Activated naive CD4-positive, alpha-beta T cell treated with anti-CD3 and anti-CD28 coated beads for 36 hours (primary cell): ENCODE data around the gene ABCG4. TPM values are rescaled to one million over a fixed set of nuclear protein-coding genes. Genes with fewer than 3 reads are reported as not detected.

Experiments
- CTCF ChIA-PET: fragments of 350-600 bp; sonication (Branson Sonifier 250); formaldehyde crosslinking; loops from one replicate; lab custom pipeline; 2021; ENCODE audit warnings: antibody characterized with exemption; lab: Charles Lee
- DNase-seq: peaks from one replicate; pipeline ENCODE4 v3.0.0-alpha.2; 2020
- H3K27ac Mint-ChIP-seq: one replicate; pipeline ENCODE4 v1.8.0; 2021; ENCODE audit warnings: mild to moderate bottlenecking, mixed read lengths
- H3K27me3 Mint-ChIP-seq: one replicate; pipeline ENCODE4 v1.8.0; 2021; ENCODE audit warnings: low read depth, mixed read lengths
- H3K36me3 Mint-ChIP-seq: one replicate; pipeline ENCODE4 v1.8.0; 2021; ENCODE audit warnings: low read depth, mixed read lengths
- H3K4me1 Mint-ChIP-seq: one replicate; pipeline ENCODE4 v1.8.0; 2021; ENCODE audit warnings: low read depth, mixed read lengths
- H3K4me3 Mint-ChIP-seq: one replicate; pipeline ENCODE4 v1.8.0; 2021; ENCODE audit warnings: mild to moderate bottlenecking, moderate library complexity, mixed read lengths
- H3K9me3 Mint-ChIP-seq: one replicate; pipeline ENCODE4 v1.8.0; 2021; ENCODE audit warnings: mixed read lengths
- intact Hi-C: fragments of 100-400 bp; cut with micrococcal nuclease; formaldehyde crosslinking; loops from one replicate; pipeline ENCODE4 v1.15.1; 2023
- total RNA-seq, 2 experiments: library from RNA; stranded (reverse); gene quantifications; one replicate each; pipeline ENCODE4 v1.2.3, GENCODE V29; 2021

Gene ABCG4
- total RNA-seq, 2 experiments from 2014 or later: 0.12 to 0.31 TPM

DNA sequence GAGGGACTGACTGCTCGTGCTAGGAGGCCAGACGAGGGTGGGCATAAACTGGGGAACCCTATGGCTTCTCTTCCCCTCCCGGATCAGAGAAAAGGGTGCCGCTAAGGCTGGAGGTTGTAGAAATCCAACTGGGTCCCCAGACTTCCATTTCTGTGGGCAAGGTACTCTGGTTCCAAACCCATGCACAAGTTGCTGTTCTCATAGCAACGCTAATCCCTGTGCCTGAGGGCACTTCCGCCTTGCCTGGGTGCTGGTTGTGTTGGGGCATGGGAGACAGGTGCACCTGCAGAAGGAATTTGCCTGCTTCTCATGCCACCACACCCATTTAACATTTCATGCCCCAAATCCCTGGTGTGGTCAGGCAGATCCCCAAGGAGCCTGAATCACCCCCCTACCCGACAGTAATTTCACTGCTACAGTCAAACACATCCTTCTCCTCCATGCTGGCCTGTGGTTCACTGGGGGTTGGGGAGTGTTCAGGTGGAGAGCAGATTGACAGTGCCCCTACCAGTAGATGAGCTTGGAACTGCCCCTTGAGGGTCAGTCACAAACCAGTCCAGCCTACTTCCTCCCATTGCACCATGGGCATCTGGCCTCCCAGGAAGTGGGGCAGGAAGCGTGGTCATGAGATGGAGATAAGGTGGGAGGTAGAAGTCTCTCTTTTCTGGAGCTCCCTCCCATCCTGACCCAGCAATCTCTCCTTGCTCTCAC lies 40.6 kb upstream of the ABCG4 start:
- H3K4me3 Mint-ChIP-seq: peak overlapping the region; percentile 93
- no peaks in the 10 kb centered on the region for H3K9me3 Mint-ChIP-seq
- peak overlapping the region; percentile 88 for H3K27ac Mint-ChIP-seq
- H3K36me3 Mint-ChIP-seq: peaks cover 8% of the 10 kb centered on the region
- H3K27me3 Mint-ChIP-seq: no peaks in the 10 kb centered on the region
- peaks cover 40% of the 10 kb centered on the region for H3K4me1 Mint-ChIP-seq
- peak; percentile 61 for DNase-seq
- CTCF ChIA-PET: interaction anchor here (0.5 to 1.9 kb wide), 6 partner anchors 9 to 230 kb away, joined by 3 to 7 read pairs (median 4); no protein-coding TSS in a partner anchor
- intact Hi-C loops: loop anchor here (10.0 kb wide), 1 partner anchor 884 kb away; the partner anchor contains the start of gene JAML

DNA sequence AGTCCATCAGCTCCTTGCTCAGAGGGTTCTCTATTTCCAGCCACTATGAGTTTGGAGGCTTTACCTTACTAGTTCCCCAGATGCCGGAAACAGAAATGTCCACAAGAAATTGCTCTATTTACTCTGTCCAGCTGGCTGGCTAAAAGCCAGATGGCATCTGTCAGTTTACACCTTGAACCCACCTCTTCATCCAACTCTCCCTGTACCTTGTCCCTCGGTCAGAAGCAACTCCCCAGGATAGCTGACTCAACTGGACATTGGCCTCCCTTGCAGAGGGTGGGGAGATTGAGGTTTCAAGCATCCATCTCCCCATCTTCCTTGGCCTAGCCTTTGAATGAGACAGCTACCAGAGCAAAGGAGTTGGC lies 40.0 kb upstream of the ABCG4 start:
- peaks cover 42% of the 10 kb centered on the region for H3K4me1 Mint-ChIP-seq

DNA sequence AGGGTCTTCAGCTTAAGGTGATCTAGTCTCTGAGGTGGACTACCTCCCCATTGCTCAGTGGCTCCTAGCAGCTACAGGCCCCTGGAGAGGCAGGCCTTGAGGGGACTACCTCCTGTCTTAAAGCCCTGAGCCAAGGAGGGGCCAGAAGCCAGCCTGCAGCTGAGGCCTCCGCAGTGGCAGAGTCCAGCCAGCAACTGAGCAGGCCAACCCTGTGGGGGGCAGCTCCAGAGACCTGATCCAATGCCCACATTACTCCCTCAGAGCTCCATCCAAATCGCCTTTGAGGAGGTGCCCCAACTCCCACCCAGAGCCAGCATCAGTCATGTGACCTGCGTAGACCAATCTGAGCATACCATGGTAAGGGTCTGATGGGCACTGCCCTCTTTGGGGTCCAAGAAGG lies 39.0 kb upstream of the ABCG4 start:
- Mint-ChIP-seq H3K4me1 (peaks cover 44% of the 10 kb centered on the region), H3K9me3 (no peaks in the 10 kb centered on the region), H3K4me3 (no peak overlapping the region), H3K36me3 (peaks cover 13% of the 10 kb centered on the region), H3K27ac (peak overlapping the region; percentile 37), H3K27me3 (no peaks in the 10 kb centered on the region)
- CTCF ChIA-PET: interaction anchor here (0.5 to 1.9 kb wide), 10 partner anchors 10 to 213 kb away, joined by 3 to 7 read pairs (median 3); a partner anchor contains a TSS
- intact Hi-C loops: loop anchor here (10.0 kb wide), 1 partner anchor 885 kb away; the partner anchor contains the start of gene JAML
- DNase-seq: no peak

More for the DNA sequence above, 40.0 kb upstream of the ABCG4 start:
- Mint-ChIP-seq H3K27me3 (no peaks in the 10 kb centered on the region), H3K9me3 (no peaks in the 10 kb centered on the region), H3K36me3 (peaks cover 9% of the 10 kb centered on the region), H3K4me3 (peak overlapping the region; percentile 93), H3K27ac (peak overlapping the region; percentile 88)
- CTCF ChIA-PET: interaction anchor here (0.5 to 1.9 kb wide), 10 partner anchors 9 to 230 kb away, joined by 3 to 7 read pairs (median 4); a partner anchor contains a TSS
- intact Hi-C loops: loop anchor here (10.0 kb wide), 1 partner anchor 884 kb away; the partner anchor contains the start of gene JAML
- no peak for DNase-seq

- CTCF ChIA-PET: interaction anchor here (0.9 to 1.8 kb wide), 3 partner anchors 13 to 213 kb away, joined by 3 to 6 read pairs (median 3); no protein-coding TSS in a partner anchor
- intact Hi-C loops: no loop called here
- Mint-ChIP-seq H3K36me3 (peaks cover 17% of the 10 kb centered on the region), H3K9me3 (no peaks in the 10 kb centered on the region), H3K4me1 (peaks cover 50% of the 10 kb centered on the region), H3K4me3 (no peak overlapping the region), H3K27me3 (no peaks in the 10 kb centered on the region), H3K27ac (peak overlapping the region; percentile 23)
- DNase-seq: no peak
Measured at GRCh38 chr11:119110439-119110838, 38.4 kb upstream of the ABCG4 start.

DNA sequence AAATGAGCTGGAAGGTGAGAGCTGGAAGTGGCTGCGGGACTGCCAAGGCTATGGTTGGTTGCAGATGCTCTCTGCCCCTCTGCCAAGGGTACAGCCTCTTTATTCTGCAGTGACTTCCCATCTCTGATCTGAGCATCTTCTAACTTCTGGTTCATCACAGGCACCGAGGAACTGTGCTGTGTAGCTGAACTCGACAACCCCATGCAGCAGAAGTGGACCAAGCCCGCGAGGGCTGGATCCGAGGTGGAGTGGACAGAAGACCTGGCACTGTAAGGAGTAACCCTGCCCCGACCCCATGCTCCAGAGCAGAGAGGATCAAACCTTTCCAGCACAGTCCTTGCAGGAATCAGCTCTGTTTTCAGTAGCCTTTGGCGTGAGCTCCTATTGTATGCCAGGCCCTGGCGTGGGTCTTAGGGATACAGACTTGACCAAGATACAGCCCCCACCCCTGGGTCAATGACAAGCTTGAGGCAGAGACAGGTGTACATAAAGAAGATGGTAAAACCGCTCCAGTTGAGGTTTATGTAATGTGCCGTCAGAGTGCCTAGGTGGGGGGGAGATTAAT lies 37.4 kb upstream of the ABCG4 start:
- intact Hi-C loops: no loop called here
- Mint-ChIP-seq H3K27me3 (no peaks in the 10 kb centered on the region), H3K9me3 (no peaks in the 10 kb centered on the region), H3K4me1 (peaks cover 50% of the 10 kb centered on the region), H3K4me3 (no peak overlapping the region), H3K27ac (no peak overlapping the region), H3K36me3 (peaks cover 25% of the 10 kb centered on the region)
- no peak for DNase-seq
- CTCF ChIA-PET: interaction anchor here (1.2 kb wide), 1 partner anchor 81 kb away, joined by 4 read pairs; the partner anchor contains the start of gene SLC37A4

GRCh38 chr11:119112314-119113020 lies 36.4 kb upstream of the ABCG4 start:
- Mint-ChIP-seq H3K4me3 (no peak overlapping the region), H3K4me1 (peaks cover 48% of the 10 kb centered on the region), H3K9me3 (no peaks in the 10 kb centered on the region), H3K27me3 (no peaks in the 10 kb centered on the region), H3K36me3 (peaks cover 31% of the 10 kb centered on the region), H3K27ac (peak overlapping the region; percentile 0)
- intact Hi-C loops: no loop called here
- CTCF ChIA-PET: interaction anchor here (0.6 to 1.2 kb wide), 2 partner anchors 82 to 105 kb away, joined by 3 to 4 read pairs; partner anchors contain the start of gene SLC37A4
- no peak for DNase-seq

DNA sequence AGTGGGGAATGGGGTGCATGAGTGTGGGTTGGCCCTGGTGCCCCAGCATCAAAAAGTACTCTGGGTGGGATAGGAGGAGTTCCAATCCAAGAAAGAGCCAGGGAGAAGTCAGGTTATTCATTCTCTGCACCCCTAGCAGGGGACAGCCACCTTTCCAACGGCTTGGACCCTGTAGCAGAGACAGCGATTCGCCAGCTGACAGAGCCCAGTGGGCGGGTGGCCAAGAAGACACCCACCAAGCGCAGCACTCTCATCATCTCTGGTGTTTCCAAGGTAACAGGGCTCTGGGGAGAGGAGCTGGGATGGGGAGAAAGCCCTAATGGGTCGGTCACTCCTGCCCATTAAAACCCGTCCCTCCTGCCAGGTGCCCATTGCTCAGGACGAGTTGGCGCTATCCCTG lies 35.1 kb upstream of the ABCG4 start:
- CTCF ChIA-PET: no interaction called here
- no peak for DNase-seq
- H3K9me3 Mint-ChIP-seq: no peaks in the 10 kb centered on the region
- peak overlapping the region; percentile 96 for H3K27ac Mint-ChIP-seq
- no peaks in the 10 kb centered on the region for H3K27me3 Mint-ChIP-seq
- H3K36me3 Mint-ChIP-seq: peaks cover 30% of the 10 kb centered on the region
- H3K4me3 Mint-ChIP-seq: no peak overlapping the region
- intact Hi-C loops: no loop called here
- H3K4me1 Mint-ChIP-seq: peaks cover 42% of the 10 kb centered on the region

DNA sequence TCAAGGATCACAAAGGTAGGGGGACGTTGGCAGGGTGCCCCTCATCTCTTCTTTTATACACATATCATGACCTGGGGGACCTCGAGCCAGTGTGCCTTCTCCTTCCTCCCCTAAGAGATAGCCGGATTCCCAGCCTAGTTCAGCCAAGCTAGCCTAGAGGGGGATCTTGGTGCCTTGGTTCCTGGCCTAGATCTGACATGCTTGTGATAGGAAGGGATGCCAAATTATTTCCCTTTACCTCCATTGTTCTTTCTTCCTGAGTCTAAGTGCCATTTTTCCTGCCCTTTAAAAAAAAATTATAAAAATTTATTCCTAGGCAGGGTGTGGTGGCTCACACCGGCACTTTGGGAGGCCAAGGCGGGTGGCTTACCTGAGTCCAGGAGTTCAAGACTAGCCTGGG lies 34.5 kb upstream of the ABCG4 start:
- Mint-ChIP-seq H3K4me3 (no peak overlapping the region), H3K27ac (peak overlapping the region; percentile 96), H3K27me3 (no peaks in the 10 kb centered on the region), H3K4me1 (peaks cover 36% of the 10 kb centered on the region), H3K9me3 (no peaks in the 10 kb centered on the region), H3K36me3 (peaks cover 30% of the 10 kb centered on the region)
- no peak for DNase-seq
- CTCF ChIA-PET: interaction anchor here (0.6 kb wide), 1 partner anchor 101 kb away, joined by 3 read pairs; no protein-coding TSS in a partner anchor
- intact Hi-C loops: no loop called here

- peak overlapping the region; percentile 96 for H3K27ac Mint-ChIP-seq
- H3K36me3 Mint-ChIP-seq: peaks cover 30% of the 10 kb centered on the region
- intact Hi-C loops: loop anchor here (1.0 kb wide), 1 partner anchor 8 kb away; the partner anchor contains the start of gene C2CD2L
- H3K4me3 Mint-ChIP-seq: peak overlapping the region; percentile 76
- no peaks in the 10 kb centered on the region for H3K9me3 Mint-ChIP-seq
- H3K4me1 Mint-ChIP-seq: peaks cover 35% of the 10 kb centered on the region
- CTCF ChIA-PET: interaction anchor here (0.5 to 1.2 kb wide), 4 partner anchors 53 to 773 kb away, joined by 3 to 5 read pairs (median 4); partner anchors contain the start of gene CD3D
- no peaks in the 10 kb centered on the region for H3K27me3 Mint-ChIP-seq
- peak; percentile 66 for DNase-seq
Measured at GRCh38 chr11:119115484-119116234, 33.2 kb upstream of the ABCG4 start.

DNA sequence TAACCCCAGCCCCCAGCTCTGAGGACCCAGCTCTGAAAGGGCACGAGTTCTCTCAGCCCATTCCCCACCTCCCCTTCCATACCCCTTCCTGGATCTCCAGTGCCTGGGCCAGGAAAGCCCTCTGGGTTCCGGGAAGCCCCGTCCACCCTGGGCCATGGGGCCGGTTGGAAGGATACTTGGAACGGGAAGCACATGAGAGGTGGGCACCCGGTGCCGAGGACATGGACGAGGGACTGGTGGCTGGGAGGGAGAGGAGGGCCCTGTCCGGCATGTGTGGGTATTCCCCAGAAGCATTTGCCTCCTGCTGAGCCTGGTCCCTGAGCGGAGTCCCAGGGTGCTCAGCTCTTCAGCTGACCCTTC lies 32.6 kb upstream of the ABCG4 start:
- H3K27me3 Mint-ChIP-seq: no peaks in the 10 kb centered on the region
- H3K4me3 Mint-ChIP-seq: peak overlapping the region; percentile 76
- DNase-seq: no peak
- peaks cover 30% of the 10 kb centered on the region for H3K36me3 Mint-ChIP-seq
- no peaks in the 10 kb centered on the region for H3K9me3 Mint-ChIP-seq
- CTCF ChIA-PET: interaction anchor here (0.6 to 1.2 kb wide), 4 partner anchors 34 to 774 kb away, joined by 3 to 5 read pairs (median 4); partner anchors contain the start of gene CD3D
- H3K27ac Mint-ChIP-seq: peak overlapping the region; percentile 96
- H3K4me1 Mint-ChIP-seq: peaks cover 36% of the 10 kb centered on the region
- intact Hi-C loops: no loop called here

GRCh38 chr11:119116601-119117000 lies 32.3 kb upstream of the ABCG4 start:
- intact Hi-C loops: no loop called here
- Mint-ChIP-seq H3K27me3 (no peaks in the 10 kb centered on the region), H3K9me3 (no peaks in the 10 kb centered on the region), H3K36me3 (peaks cover 30% of the 10 kb centered on the region), H3K27ac (peak overlapping the region; percentile 96), H3K4me1 (peaks cover 36% of the 10 kb centered on the region), H3K4me3 (peak overlapping the region; percentile 30)
- CTCF ChIA-PET: interaction anchor here (0.6 to 1.5 kb wide), 3 partner anchors 34 to 224 kb away, joined by 3 to 4 read pairs (median 3); partner anchors contain the start of gene C1QTNF5
- DNase-seq: no peak
